HG03439 (cell line): ENCODE data around the gene PCDHA9.
"Not testable (repeated sequence)": the region's sequence is repeated elsewhere in the genome, so short reads cannot be mapped to it uniquely, and the experiment has no call there.

Source experiments
- ATAC-seq: cut with Tn5 transposase; IDR thresholded peaks from one replicate; pipeline ENCODE4 v1.9.1; 2021; ENCODE audit warnings: mild to moderate bottlenecking, moderate library complexity; ENCODE audit not compliant: unreplicated experiment

PCDHA9 gene

GRCh38 chr5:140835622-140836510, 12.3 kb upstream of the PCDHA9 start:
- ATAC-seq = no peak

DNA sequence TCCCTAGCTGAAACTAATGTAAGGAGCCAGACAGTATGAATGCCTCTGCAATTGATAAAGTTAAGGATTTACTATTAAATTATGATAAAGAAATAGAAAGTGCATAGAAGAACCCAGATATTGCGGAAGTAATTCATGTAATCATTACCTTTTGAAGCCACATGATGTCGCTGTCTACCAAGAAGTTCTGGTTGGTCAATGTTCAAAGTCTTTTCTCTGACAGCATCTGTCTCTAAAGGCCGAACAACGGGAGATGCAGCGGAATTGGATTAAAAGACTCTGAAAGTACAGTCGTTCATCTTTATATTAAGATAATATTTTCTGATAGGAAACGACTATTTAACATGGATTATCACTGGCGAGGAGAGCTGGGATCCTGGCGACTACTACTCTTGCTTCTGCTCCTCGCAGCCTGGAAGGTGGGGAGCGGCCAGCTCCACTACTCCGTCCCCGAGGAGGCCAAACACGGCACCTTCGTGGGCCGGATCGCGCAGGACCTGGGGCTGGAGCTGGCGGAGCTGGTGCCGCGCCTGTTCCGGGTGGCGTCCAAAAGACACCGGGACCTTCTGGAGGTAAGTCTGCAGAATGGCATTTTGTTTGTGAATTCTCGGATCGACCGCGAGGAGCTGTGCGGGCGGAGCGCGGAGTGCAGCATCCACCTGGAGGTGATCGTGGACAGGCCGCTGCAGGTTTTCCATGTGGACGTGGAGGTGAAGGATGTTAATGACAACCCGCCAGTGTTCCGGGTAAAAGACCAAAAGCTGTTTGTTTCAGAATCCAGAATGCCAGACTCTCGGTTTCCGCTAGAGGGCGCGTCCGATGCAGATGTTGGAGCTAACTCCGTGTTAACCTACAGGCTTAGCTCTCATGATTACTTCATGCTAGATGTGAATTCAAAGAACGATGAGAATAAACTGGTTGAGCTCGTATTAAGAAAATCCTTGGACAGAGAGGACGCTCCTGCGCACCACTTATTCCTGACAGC, 6.9 kb upstream of the PCDHA9 start, which contains the start of gene PCDHA8:
TSS of gene PCDHA8 (plus strand) at position 210 of the 985 bp plus-strand sequence. CDS start at position 345, 135 bp downstream.
- ATAC-seq = no peak

DNA sequence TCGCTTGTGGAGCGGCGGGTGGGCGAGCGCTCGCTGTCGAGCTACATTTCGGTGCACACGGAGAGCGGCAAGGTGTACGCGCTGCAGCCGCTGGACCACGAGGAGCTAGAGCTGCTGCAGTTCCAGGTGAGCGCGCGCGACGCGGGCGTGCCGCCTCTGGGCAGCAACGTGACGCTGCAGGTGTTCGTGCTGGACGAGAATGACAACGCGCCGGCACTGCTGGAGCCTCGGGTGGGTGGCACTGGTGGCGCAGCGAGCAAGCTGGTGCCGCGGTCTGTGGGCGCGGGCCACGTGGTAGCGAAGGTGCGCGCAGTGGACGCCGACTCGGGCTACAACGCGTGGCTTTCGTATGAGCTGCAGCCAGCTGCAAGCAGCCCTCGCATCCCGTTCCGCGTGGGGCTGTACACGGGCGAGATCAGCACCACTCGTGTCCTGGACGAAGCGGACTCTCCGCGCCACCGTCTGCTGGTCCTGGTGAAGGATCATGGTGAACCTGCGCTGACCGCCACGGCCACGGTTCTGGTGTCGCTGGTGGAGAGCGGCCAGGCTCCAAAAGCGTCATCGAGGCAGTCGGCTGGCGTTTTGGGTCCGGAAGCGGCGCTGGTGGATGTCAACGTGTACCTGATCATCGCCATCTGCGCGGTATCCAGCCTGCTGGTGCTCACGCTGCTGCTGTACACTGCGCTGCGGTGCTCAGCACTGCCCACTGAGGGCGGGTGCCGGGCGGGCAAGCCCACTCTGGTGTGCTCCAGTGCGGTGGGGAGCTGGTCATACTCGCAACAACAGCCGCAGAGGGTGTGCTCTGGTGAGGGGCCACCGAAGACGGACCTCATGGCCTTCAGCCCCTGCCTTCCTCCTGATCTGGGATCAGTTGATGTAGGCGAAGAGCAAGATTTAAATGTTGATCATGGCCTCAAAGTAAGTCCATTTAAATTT, 5.1 kb upstream of the PCDHA9 start:
- ATAC-seq = no peak

GRCh38 chr5:140849831-140850634, 1.9 kb downstream of the PCDHA9 start:
- not testable (repeated sequence) for ATAC-seq

DNA sequence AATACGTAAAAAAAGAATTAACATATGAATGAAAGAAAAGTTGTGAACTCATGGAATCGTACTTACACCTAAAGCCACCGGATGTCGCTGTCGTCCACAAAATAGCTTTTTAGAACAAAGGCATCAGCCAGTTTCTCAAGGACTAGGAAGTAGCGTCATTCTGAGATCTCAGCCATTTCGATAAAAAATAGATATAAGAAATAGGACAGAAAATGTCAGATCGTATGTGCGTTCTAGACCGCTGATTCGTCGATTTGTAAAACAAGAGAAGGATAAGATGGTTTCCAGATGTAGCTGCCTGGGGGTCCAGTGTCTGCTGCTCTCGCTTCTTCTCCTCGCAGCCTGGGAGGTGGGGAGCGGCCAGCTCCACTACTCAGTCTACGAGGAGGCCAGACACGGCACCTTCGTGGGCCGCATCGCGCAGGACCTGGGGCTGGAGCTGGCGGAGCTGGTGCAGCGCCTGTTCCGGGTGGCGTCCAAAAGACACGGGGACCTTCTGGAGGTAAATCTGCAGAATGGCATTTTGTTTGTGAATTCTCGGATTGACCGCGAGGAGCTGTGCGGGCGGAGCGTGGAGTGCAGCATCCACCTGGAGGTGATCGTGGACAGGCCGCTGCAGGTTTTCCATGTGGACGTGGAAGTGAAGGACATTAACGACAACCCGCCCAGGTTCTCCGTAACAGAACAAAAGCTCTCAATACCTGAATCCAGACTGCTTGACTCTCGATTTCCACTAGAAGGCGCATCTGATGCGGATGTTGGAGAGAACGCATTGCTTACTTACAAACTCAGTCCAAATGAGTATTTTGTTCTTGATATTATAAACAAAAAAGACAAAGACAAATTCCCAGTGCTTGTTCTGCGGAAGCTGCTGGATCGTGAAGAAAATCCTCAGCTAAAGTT, 7.8 kb downstream of the PCDHA9 start, which contains the start of gene PCDHA10:
TSS of gene PCDHA10 (plus strand) at position 126 of the 903 bp plus-strand sequence. CDS start at position 278, 152 bp downstream.
- no peak for ATAC-seq

- ATAC-seq = no peak
Measured at GRCh38 chr5:140857177-140857986, 9.2 kb downstream of the PCDHA9 start.

- no peak for ATAC-seq
Measured at GRCh38 chr5:140857987-140858240, 9.7 kb downstream of the PCDHA9 start.

DNA sequence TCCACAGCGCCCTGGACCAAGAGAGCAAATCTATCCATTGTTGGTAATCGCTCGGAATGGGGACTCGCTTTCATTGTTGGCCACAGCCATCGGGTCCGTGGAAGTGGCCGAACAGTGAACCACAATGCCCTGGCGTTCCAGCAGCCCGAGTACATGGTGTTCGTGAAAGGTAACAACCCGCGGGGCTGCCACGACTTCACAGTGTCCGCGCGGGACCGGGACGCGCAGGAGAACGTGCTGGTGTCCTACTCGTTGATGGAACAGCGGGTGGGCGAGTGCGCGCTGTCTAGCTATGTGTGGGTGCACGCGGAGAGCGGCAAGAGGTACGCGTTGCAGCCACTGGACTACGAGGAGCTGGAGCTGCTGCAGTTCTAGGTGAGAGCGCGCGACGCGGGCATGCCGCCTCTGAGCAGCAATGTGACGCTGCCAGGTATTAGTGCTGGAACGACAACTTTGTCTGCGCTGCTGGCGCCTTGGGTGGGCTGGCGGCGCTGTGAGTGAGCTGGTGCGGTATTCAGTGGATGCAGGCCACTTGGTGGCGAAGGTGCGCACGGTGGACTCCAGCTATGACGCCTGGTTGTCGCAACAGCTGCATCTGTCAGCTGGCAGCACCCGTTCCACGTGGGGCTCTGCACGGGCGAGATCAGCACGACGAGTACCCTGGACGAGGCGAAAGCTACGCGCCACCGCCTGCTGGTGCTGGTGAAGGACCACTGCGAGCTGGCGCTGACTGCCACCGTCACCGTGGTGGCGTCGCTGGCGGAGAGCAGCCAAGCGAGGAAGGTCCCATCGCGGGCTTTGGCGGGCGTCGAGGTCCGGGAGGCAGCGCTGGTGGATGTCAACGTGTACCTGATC, 14.5 kb downstream of the PCDHA9 start:
- ATAC-seq = no peak

DNA sequence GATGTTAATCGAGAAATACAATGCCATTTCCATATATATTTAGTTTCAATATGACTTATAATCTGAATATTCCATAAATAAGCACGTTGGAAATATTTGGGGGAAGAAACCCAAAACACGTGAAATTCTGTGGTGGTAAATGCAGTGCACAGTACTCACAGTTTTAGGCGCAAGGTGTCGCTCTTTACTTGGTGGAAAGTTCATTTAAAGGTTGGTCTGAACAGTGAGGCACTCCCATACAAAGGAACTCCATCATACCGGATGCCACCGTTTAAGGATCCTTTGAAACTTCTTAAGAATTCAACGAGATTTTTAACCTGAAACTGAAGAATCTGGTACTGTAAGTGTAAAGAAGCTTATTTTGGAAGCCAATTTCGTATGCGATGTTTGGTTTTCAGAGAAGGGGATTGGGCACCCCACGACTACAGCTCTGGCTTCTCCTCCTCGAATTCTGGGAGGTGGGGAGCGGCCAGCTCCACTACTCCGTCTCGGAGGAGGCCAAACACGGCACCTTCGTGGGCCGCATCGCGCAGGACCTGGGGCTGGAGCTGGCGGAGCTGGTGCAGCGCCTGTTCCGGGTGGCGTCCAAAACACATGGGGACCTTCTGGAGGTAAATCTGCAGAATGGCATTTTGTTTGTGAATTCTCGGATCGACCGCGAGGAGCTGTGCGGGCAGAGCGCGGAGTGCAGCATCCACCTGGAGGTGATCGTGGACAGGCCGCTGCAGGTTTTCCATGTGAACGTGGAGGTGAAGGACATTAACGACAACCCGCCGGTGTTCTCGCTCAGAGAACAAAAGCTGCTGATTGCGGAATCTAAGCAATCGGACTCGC, 20.8 kb downstream of the PCDHA9 start, which contains the start of gene PCDHA11:
TSS of gene PCDHA11 (plus strand) at position 237 of the 834 bp plus-strand sequence. CDS start at position 384, 147 bp downstream.
- no peak for ATAC-seq

GRCh38 chr5:140869555-140869886, 21.3 kb downstream of the PCDHA9 start:
- ATAC-seq = no peak

DNA sequence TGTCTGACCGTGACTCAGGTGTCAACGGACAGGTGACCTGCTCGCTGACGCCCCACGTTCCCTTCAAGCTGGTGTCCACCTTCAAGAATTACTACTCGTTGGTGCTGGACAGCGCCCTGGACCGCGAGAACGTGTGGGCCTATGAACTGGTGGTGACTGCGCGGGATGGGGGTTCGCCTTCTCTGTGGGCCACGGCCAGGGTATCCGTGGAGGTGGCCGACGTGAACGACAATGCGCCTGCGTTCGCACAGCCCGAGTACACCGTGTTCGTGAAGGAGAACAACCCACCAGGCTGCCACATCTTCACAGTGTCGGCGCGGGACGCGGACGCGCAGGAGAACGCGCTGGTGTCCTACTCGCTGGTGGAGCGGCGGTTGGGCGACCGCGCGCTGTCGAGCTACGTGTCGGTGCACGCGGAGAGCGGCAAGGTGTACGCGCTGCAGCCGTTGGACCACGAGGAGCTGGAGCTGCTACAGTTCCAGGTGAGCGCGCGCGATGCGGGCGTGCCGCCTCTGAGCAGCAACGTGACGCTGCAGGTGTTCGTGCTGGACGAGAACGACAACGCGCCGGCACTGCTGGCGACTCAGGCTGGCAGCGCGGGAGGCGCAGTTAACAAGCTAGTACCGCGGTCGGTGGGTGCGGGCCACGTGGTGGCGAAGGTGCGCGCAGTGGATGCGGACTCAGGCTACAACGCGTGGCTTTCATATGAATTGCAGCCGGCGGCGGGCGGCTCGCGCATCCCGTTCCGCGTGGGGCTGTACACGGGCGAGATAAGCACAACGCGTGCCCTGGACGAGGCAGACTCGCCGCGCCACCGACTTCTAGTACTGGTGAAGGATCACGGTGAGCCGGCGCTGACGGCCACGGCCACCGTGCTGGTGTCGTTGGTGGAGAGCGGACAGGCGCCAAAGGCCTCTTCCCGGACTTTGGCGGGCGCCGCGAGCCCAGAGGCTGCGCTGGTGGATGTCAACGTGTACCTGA, 22.3 kb downstream of the PCDHA9 start:
- no peak for ATAC-seq

DNA sequence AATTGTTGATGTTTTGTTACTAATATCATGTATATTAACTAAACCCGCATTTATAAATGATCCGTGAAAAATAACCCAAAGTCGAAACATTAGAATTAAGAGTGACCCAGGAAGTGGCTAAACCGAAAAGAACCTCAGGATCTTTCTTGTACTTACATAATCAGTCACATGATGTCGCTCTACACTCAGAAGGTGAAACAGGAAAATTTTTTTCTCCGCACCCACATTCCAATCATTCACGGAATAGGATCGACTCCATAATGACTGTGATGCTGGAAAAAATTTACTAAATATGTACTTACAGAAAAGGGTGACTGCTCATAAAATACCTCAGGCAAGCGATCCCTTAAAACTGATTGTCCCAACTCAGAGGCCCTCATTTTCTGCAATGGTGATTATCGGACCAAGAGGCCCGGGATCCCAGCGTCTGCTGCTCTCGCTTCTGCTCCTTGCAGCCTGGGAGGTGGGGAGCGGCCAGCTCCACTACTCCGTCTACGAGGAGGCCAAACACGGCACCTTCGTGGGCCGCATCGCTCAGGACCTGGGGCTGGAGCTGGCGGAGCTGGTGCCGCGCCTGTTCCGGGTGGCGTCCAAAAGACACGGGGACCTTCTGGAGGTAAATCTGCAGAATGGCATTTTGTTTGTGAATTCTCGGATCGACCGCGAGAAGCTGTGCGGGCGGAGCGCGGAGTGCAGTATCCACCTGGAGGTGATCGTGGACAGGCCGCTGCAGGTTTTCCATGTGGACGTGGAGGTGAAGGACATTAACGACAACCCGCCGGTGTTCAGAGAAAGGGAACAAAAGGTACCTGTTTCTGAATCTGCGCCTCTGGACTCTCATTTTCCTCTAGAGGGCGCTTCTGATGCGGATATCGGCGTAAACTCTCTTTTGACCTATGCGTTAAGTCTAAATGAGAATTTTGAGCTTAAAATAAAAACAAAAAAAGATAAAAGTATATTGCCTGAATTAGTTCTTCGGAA, 27.2 kb downstream of the PCDHA9 start, which contains the start of gene PCDHA12:
TSS of gene PCDHA12 (plus strand) at position 224 of the 981 bp plus-strand sequence. CDS start at position 389, 165 bp downstream.
- no peak for ATAC-seq

DNA sequence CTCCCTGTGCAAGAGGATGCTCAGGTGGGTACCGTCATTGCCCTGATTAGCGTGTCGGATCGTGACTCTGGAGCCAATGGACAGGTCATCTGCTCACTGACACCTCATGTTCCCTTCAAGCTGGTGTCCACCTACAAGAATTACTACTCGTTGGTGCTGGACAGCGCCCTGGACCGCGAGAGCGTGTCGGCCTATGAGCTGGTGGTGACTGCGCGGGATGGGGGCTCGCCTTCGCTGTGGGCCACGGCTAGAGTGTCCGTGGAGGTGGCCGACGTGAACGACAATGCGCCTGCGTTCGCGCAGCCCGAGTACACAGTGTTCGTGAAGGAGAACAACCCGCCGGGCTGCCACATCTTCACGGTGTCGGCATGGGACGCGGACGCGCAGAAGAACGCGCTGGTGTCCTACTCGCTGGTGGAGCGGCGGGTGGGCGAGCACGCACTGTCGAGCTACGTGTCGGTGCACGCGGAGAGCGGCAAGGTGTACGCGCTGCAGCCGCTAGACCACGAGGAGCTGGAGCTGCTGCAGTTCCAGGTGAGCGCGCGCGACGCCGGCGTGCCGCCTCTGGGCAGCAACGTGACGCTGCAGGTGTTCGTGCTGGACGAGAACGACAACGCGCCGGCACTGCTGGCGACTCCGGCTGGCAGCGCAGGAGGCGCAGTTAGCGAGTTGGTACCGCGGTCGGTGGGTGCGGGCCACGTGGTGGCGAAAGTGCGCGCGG, 28.5 kb downstream of the PCDHA9 start:
- not testable (repeated sequence) for ATAC-seq
